Measurements from ENCODE around the gene ABCC11.
A peak's percentile ranks its signal among the peaks of the same experiment; 100 is the strongest.

Gene ABCC11

DNA sequence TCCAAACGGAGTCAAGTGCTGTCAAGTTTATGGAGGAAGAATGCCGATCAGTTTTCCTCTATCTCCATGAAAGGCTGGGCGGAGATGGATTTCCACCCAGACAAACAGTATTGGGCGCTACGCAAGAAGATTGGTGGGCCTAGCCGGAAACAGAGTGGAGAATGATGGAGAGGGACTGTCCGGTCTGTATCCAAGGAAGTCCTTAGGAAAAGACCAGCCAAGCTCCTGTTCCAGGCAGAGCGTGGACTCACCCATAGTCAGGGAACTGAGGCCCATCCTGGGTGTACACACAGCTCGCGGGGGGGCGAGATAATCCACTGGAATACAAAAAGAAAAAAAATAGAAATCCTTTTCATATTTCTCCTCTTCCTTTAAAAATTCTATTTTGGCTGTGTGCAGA lies 90.0 kb downstream of the ABCC11 start:
- no peak for DNase-seq
- H3K4me3 ChIP-seq (ENCODE audit: low read depth in 1 of 2, low read length in 2 of 2), result no peak overlapping the region
- H2AFZ ChIP-seq (ENCODE audit: low read depth, low read length), result no peak overlapping the region
- TF ChIP-seq, protein P1, sequence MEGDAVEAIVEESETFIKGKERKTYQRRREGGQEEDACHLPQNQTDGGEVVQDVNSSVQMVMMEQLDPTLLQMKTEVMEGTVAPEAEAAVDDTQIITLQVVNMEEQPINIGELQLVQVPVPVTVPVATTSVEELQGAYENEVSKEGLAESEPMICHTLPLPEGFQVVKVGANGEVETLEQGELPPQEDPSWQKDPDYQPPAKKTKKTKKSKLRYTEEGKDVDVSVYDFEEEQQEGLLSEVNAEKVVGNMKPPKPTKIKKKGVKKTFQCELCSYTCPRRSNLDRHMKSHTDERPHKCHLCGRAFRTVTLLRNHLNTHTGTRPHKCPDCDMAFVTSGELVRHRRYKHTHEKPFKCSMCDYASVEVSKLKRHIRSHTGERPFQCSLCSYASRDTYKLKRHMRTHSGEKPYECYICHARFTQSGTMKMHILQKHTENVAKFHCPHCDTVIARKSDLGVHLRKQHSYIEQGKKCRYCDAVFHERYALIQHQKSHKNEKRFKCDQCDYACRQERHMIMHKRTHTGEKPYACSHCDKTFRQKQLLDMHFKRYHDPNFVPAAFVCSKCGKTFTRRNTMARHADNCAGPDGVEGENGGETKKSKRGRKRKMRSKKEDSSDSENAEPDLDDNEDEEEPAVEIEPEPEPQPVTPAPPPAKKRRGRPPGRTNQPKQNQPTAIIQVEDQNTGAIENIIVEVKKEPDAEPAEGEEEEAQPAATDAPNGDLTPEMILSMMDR (IDR thresholded peaks at IDR 0.05; ENCODE audit: borderline replicate concordance, extremely low read depth, low read length, poor library complexity, severe bottlenecking), result no peak
- TF ChIP-seq EZH2 (IDR thresholded peaks at IDR 0.05; ENCODE audit: borderline replicate concordance, low read depth, low read length, severe bottlenecking), result no peak
- H3K36me3 ChIP-seq (ENCODE audit: insufficient read depth, low read length), result no peaks in the 10 kb centered on the region
- H3K9ac ChIP-seq (ENCODE audit: low read depth, low read length), result no peak overlapping the region
- no peaks in the 10 kb centered on the region for H3K9me3 ChIP-seq (ENCODE audit: insufficient read depth, low read length, severe bottlenecking)
- H3K4me1 ChIP-seq (ENCODE audit: insufficient read depth, low read length), result peaks cover 3% of the 10 kb centered on the region
- no peak overlapping the region for H3K27ac ChIP-seq (ENCODE audit: low read length)
- peaks cover 8% of the 10 kb centered on the region for H3K27me3 ChIP-seq (ENCODE audit: insufficient read depth, low read length, poor library complexity)
- H3K79me2 ChIP-seq (ENCODE audit: insufficient read depth, low read length), result no peaks in the 10 kb centered on the region
- H4K20me1 ChIP-seq (ENCODE audit: insufficient read depth, low read length), result no peaks in the 10 kb centered on the region
- H3K4me2 ChIP-seq (ENCODE audit: insufficient read depth, low read length), result no peak overlapping the region
- no peak for ATAC-seq (ENCODE audit: insufficient read depth, low read depth)

DNA sequence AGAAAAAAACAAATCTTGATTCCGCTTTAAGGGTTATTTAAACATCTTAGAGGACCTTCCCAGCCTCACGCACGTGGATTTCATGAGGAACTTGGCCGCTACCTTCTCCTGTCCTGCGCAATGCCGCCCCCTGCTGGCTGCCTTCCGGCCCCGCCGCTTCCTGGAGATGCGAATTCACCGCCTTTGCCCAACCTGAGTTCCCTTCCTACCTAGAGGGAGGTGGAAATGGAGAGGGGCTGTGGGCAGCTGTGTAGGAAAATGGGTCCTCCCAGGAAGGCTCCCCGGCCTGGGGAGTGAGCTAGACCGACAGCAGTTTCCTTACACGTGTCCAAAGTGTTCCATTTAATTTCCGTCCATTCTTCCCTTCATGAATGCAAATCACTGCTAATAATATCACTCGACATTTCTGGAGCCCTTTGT lies 90.5 kb downstream of the ABCC11 start:
- no peak overlapping the region for H3K27ac ChIP-seq (ENCODE audit: low read length)
- H3K36me3 ChIP-seq (ENCODE audit: insufficient read depth, low read length), result no peaks in the 10 kb centered on the region
- DNase-seq (peak; percentile 76), ATAC-seq (ENCODE audit: insufficient read depth, low read depth) (peak; percentile 90)
- no peak overlapping the region for H2AFZ ChIP-seq (ENCODE audit: low read depth, low read length)
- TF ChIP-seq, protein P1 (IDR thresholded peaks at IDR 0.05; ENCODE audit: borderline replicate concordance, extremely low read depth, low read length, poor library complexity, severe bottlenecking), result peak; percentile 95
- TF ChIP-seq EZH2 (IDR thresholded peaks at IDR 0.05; ENCODE audit: borderline replicate concordance, low read depth, low read length, severe bottlenecking), result no peak
- H3K4me3 ChIP-seq (ENCODE audit: low read depth in 1 of 2, low read length in 2 of 2), result no peak overlapping the region
- H3K27me3 ChIP-seq (ENCODE audit: insufficient read depth, low read length, poor library complexity), result peaks cover 8% of the 10 kb centered on the region
- no peak overlapping the region for H3K4me2 ChIP-seq (ENCODE audit: insufficient read depth, low read length)
- no peaks in the 10 kb centered on the region for H4K20me1 ChIP-seq (ENCODE audit: insufficient read depth, low read length)
- H3K9ac ChIP-seq (ENCODE audit: low read depth, low read length), result no peak overlapping the region
- H3K4me1 ChIP-seq (ENCODE audit: insufficient read depth, low read length), result peaks cover 3% of the 10 kb centered on the region
- no peaks in the 10 kb centered on the region for H3K9me3 ChIP-seq (ENCODE audit: insufficient read depth, low read length, severe bottlenecking)
- no peaks in the 10 kb centered on the region for H3K79me2 ChIP-seq (ENCODE audit: insufficient read depth, low read length)

DNA sequence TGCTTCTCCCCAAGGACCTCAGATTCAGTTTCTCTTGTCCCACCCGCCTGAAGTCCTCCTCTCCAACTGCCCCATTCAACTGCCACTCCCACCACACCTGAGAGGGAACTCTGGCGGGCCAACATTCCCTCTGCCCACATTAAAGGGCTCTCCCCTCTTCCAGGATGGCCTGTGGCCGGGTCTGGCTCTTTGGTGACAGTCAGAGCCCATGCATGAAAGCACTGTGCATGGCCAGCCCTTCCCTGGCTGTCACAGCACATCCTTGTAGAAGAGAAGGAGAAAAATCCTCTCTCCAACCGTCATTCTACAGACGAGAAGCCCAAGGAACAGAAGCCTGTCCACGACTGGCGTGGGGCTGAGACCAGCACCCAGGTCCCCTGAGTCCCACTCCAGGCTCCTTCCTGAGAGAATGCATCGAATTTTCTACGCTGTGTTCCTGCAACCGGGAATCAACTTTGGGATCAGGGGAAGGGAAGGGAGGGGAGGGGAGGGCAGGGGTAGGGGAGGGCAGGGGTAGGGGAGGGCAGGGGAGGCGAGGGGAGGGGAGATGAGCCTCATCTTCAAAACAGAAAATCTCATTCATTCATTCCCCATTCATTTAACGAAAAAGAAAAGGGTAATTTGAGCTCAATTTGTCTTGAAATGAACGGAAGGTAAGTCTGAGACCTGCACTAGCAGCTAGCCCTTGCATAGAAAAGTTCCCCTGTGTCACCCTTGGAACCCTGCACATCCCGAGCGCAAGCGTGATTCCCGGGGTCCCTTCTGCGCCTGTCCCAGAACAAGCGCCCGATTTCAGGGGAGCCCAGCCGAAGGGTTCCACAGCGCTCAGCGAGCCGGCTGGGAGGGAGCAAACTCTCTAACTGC lies 91.2 kb downstream of the ABCC11 start, which contains the start of gene ABCC12:
Gene ABCC12, minus strand, starts transcription at position 68 of the 864 bp plus-strand sequence. CDS start 9,569 bp downstream, outside the sequence.
- Histone ChIP-seq H3K79me2 (ENCODE audit: insufficient read depth, low read length) (no peaks in the 10 kb centered on the region), H3K4me1 (ENCODE audit: insufficient read depth, low read length) (peaks cover 3% of the 10 kb centered on the region), H3K9me3 (ENCODE audit: insufficient read depth, low read length, severe bottlenecking) (no peaks in the 10 kb centered on the region), H3K9ac (ENCODE audit: low read depth, low read length) (no peak within 1 kb of the TSS), H2AFZ (ENCODE audit: low read depth, low read length) (no peak within 1 kb of the TSS), H3K4me2 (ENCODE audit: insufficient read depth, low read length) (no peak within 1 kb of the TSS), H4K20me1 (ENCODE audit: insufficient read depth, low read length) (no peaks in the 10 kb centered on the region), H3K4me3 (ENCODE audit: low read depth in 1 of 2, low read length in 2 of 2) (no peak within 1 kb of the TSS), H3K27ac (ENCODE audit: low read length) (no peak within 1 kb of the TSS), H3K36me3 (ENCODE audit: insufficient read depth, low read length) (no peaks in the 10 kb centered on the region), H3K27me3 (ENCODE audit: insufficient read depth, low read length, poor library complexity) (peaks cover 8% of the 10 kb centered on the region)
- DNase-seq (no peak), ATAC-seq (ENCODE audit: insufficient read depth, low read depth) (peak; percentile 17; the same call in 1 of the 3 replicates)
- TF ChIP-seq EZH2 (IDR thresholded peaks at IDR 0.05; ENCODE audit: borderline replicate concordance, low read depth, low read length, severe bottlenecking), result no peak
- TF ChIP-seq, protein P1 (IDR thresholded peaks at IDR 0.05; ENCODE audit: borderline replicate concordance, extremely low read depth, low read length, poor library complexity, severe bottlenecking), result no peak
